Activated CD4-positive, alpha-beta T cell treated with anti-CD3 and anti-CD28 coated beads for 36 hours (primary cell): ENCODE results near the gene OBI1. TPM values are rescaled to one million over a fixed set of nuclear protein-coding genes. Genes with fewer than 3 reads are reported as not detected.
"Not testable (repeated sequence)": the region's sequence is repeated elsewhere in the genome, so short reads cannot be mapped to it uniquely, and the experiment has no call there.

Experiments
- ATAC-seq: fragments of 200-7000 bp; cut with Tn5 transposase; one replicate; pipeline ENCODE4 v1.10.0; 2021; ENCODE audit warnings: mild to moderate bottlenecking, moderate library complexity
- CTCF ChIA-PET: fragments of 350-600 bp; sonication (Branson Sonifier 250); formaldehyde crosslinking; loops from one replicate; lab custom pipeline; 2021; ENCODE audit warnings: antibody characterized with exemption; lab: Charles Lee
- POLR2A ChIA-PET: fragments of 350-600 bp; sonication (Branson Sonifier 250); formaldehyde crosslinking; loops from one replicate; lab custom pipeline; 2021; ENCODE audit warnings: antibody characterized with exemption, inconsistent platforms; lab: Charles Lee
- DNase-seq: peaks from one replicate; pipeline ENCODE4 v3.0.0-alpha.2; 2020
- H3K27ac Mint-ChIP-seq: one replicate; pipeline ENCODE4 v1.8.0; 2021; ENCODE audit warnings: mixed read lengths
- H3K27me3 Mint-ChIP-seq: one replicate; pipeline ENCODE4 v1.8.0; 2021; ENCODE audit warnings: mixed read lengths
- H3K36me3 Mint-ChIP-seq: one replicate; pipeline ENCODE4 v1.8.0; 2021; ENCODE audit warnings: low read depth, mixed read lengths
- H3K4me1 Mint-ChIP-seq: one replicate; pipeline ENCODE4 v1.8.0; 2021; ENCODE audit warnings: mixed read lengths
- H3K4me3 Mint-ChIP-seq: one replicate; pipeline ENCODE4 v1.8.0; 2021; ENCODE audit warnings: mild to moderate bottlenecking, moderate library complexity, mixed read lengths
- H3K9me3 Mint-ChIP-seq: one replicate; pipeline ENCODE4 v1.8.0; 2021; ENCODE audit warnings: low read depth, mixed read lengths
- intact Hi-C, 2 experiments: fragments of 100-400 bp; cut with DNase I in 1 of 2; cut with micrococcal nuclease in 1 of 2; formaldehyde crosslinking; loops; one replicate each; pipeline versions ENCODE4 v1.14.2 to v1.15.1; 2022 to 2024; cut with DNase I, micrococcal nuclease
- total RNA-seq, 2 experiments: library from RNA; stranded (reverse); gene quantifications; one replicate each; pipeline ENCODE4 v1.2.3, GENCODE V29; 2021

OBI1 gene
- total RNA-seq, 2 experiments from 2014 or later = 20.5 to 20.6 TPM

DNA sequence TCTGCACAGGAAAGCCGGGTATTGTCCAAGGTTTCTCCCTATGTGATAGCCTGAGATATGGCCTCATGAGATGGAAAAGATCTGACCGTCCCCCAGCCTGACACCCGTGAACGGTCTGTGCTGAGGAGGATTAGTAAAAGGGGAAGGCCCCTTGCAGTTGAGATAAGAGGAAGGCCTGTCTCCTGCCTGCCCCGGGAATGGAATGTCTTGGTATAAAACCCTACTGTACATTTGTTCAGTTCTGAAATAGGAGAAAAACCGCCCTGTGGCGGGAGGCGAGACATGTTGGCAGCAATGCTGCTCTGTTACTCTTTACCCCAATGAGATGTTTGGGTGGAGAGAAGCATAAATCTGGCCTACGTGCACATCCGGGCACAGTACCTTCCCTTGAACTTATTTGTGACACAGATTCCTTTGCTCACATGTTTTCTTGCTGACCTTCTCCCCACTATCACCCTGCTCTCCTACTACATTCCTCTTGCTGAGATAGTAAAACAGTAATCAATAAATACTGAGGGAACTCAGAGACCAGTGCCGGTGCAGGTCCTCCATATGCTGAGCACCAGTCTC is 11.8 kb downstream of the OBI1 start:
- H3K36me3 Mint-ChIP-seq = peaks cover 13% of the 10 kb centered on the region
- H3K9me3 Mint-ChIP-seq, intact Hi-C loops, CTCF ChIA-PET, H3K4me1 Mint-ChIP-seq, H3K4me3 Mint-ChIP-seq, H3K27ac Mint-ChIP-seq, ATAC-seq, POLR2A ChIA-PET, H3K27me3 Mint-ChIP-seq, DNase-seq: not testable (repeated sequence)

GRCh38 chr13:78638216-78638615 is 20.7 kb downstream of the OBI1 start:
- ChIA-PET CTCF (no interaction called here), POLR2A (no interaction called here)
- Mint-ChIP-seq H3K27me3 (no peaks in the 10 kb centered on the region), H3K36me3 (peaks cover 74% of the 10 kb centered on the region), H3K4me3 (no peak overlapping the region), H3K27ac (no peak overlapping the region), H3K4me1 (peaks cover 9% of the 10 kb centered on the region), H3K9me3 (no peaks in the 10 kb centered on the region)
- DNase-seq (no peak), ATAC-seq (no peak)
- intact Hi-C loops = no loop called here

DNA sequence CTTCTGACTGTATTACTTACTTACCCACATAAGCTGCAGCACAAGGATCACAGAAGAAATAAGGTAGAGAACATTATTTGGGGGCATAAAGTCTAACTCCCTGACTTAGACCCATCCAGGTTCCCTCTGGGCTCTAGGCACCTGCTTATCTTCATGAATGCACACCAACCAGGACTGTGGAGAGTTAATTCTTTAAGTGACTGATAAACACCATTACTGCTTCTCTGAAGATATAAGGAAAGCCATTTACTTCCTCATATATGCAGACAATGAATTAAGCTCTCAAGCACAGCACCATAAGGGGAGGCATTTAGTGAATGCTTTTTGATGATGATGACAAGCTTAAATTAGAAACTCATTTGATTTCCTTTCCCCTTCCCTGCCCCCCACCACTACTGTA is 22.5 kb downstream of the OBI1 start:
- ATAC-seq = no peak
- no peak for DNase-seq
- no peaks in the 10 kb centered on the region for H3K9me3 Mint-ChIP-seq
- CTCF ChIA-PET = interaction anchor here (1.6 kb wide), 1 partner anchor 9 kb away, joined by 4 read pairs; no protein-coding TSS in a partner anchor
- H3K36me3 Mint-ChIP-seq = peaks cover 79% of the 10 kb centered on the region
- H3K4me1 Mint-ChIP-seq = peaks cover 7% of the 10 kb centered on the region
- no peak overlapping the region for H3K27ac Mint-ChIP-seq
- intact Hi-C loops = no loop called here
- H3K4me3 Mint-ChIP-seq = no peak overlapping the region
- H3K27me3 Mint-ChIP-seq = no peaks in the 10 kb centered on the region
- POLR2A ChIA-PET = no interaction called here

- Mint-ChIP-seq H3K9me3 (no peaks in the 10 kb centered on the region), H3K27ac (no peak overlapping the region), H3K27me3 (no peaks in the 10 kb centered on the region), H3K4me1 (no peaks in the 10 kb centered on the region), H3K36me3 (peaks cover 81% of the 10 kb centered on the region), H3K4me3 (no peak overlapping the region)
- ATAC-seq (no peak), DNase-seq (no peak)
- intact Hi-C loops = no loop called here
- POLR2A ChIA-PET = no interaction called here
- CTCF ChIA-PET = interaction anchor here (1.2 to 1.4 kb wide), 3 partner anchors 10 to 29 kb away, joined by 4 to 5 read pairs (median 4); no protein-coding TSS in a partner anchor
Measured at GRCh38 chr13:78632996-78633395, 26.0 kb downstream of the OBI1 start.

GRCh38 chr13:78631077-78631476 is 27.9 kb downstream of the OBI1 start:
- POLR2A ChIA-PET = no interaction called here
- no peaks in the 10 kb centered on the region for H3K27me3 Mint-ChIP-seq
- peaks cover 76% of the 10 kb centered on the region for H3K36me3 Mint-ChIP-seq
- ATAC-seq = no peak
- H3K4me1 Mint-ChIP-seq = no peaks in the 10 kb centered on the region
- no peak overlapping the region for H3K27ac Mint-ChIP-seq
- no peak overlapping the region for H3K4me3 Mint-ChIP-seq
- CTCF ChIA-PET = interaction anchor here (0.6 to 1.7 kb wide), 2 partner anchors 10 to 14 kb away, joined by 4 read pairs; no protein-coding TSS in a partner anchor
- DNase-seq = no peak
- no peaks in the 10 kb centered on the region for H3K9me3 Mint-ChIP-seq
- intact Hi-C loops = no loop called here

DNA sequence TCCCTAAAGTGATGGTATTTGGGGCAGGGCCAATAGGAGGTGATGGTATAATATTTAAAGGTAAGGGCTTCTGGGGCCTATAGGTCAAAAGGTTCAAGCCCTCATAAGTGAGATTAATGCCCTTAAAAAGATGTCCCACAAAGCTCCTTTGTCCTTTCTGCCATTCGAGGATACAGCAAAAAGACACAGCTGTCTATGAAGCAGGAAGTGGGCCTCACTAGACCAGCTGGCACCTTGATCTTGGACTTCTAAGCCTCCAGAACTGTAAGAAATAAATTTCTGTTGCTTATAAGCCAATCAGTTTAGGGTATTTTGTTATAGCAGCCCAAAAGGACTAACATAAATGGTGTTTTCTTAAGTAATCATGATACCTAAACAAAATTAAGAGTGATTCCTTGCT is 28.4 kb downstream of the OBI1 start:
- ATAC-seq (no peak), DNase-seq (no peak)
- Mint-ChIP-seq H3K9me3 (no peaks in the 10 kb centered on the region), H3K4me3 (no peak overlapping the region), H3K27ac (no peak overlapping the region), H3K36me3 (peaks cover 78% of the 10 kb centered on the region), H3K4me1 (no peaks in the 10 kb centered on the region), H3K27me3 (no peaks in the 10 kb centered on the region)
- ChIA-PET POLR2A (no interaction called here), CTCF (no interaction called here)
- intact Hi-C loops = no loop called here

DNA sequence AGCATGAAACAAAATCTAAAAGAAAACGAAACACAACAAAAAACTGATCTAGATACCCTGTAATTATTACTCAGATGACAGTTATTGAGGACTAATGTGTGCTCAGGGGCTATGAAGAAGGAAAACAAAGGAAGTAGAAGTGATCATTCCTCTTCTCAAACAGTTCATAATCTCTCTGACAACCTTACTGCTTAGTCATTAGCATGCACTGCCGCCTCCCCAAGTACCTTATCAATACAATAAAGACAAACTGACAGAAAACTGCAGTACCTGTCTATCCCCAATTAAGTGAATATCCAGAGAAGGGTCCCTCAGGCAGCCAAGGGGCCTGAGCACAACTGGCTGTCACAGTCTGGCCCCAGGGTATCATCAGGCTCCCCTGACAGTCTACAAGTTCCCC is 33.6 kb downstream of the OBI1 start:
- no peak for ATAC-seq
- ChIA-PET POLR2A (no interaction called here), CTCF (no interaction called here)
- Mint-ChIP-seq H3K9me3 (no peaks in the 10 kb centered on the region), H3K4me1 (no peaks in the 10 kb centered on the region), H3K4me3 (no peak overlapping the region), H3K27me3 (no peaks in the 10 kb centered on the region), H3K27ac (no peak overlapping the region), H3K36me3 (peaks cover 65% of the 10 kb centered on the region)
- DNase-seq = no peak
- intact Hi-C loops = no loop called here

GRCh38 chr13:78623132-78623531 is 35.8 kb downstream of the OBI1 start:
- ChIA-PET POLR2A (no interaction called here), CTCF (interaction anchor here (1.4 kb wide), 1 partner anchor 10 kb away, joined by 4 read pairs; no protein-coding TSS in a partner anchor)
- no peaks in the 10 kb centered on the region for H3K4me1 Mint-ChIP-seq
- H3K4me3 Mint-ChIP-seq = no peak overlapping the region
- intact Hi-C loops = no loop called here
- H3K9me3 Mint-ChIP-seq = no peaks in the 10 kb centered on the region
- no peak for DNase-seq
- H3K27me3 Mint-ChIP-seq = no peaks in the 10 kb centered on the region
- no peak overlapping the region for H3K27ac Mint-ChIP-seq
- ATAC-seq = no peak
- H3K36me3 Mint-ChIP-seq = peaks cover 54% of the 10 kb centered on the region

- ATAC-seq (no peak), DNase-seq (no peak)
- intact Hi-C loops = no loop called here
- Mint-ChIP-seq H3K36me3 (peaks cover 60% of the 10 kb centered on the region), H3K27me3 (no peaks in the 10 kb centered on the region), H3K4me1 (no peaks in the 10 kb centered on the region), H3K27ac (no peak overlapping the region), H3K4me3 (no peak overlapping the region), H3K9me3 (no peaks in the 10 kb centered on the region)
- ChIA-PET POLR2A (no interaction called here), CTCF (interaction anchor here (0.5 to 1.6 kb wide), 5 partner anchors 8 to 958 kb away, joined by 3 to 4 read pairs (median 3); no protein-coding TSS in a partner anchor)
Measured at GRCh38 chr13:78620936-78621470, 38.0 kb downstream of the OBI1 start.

DNA sequence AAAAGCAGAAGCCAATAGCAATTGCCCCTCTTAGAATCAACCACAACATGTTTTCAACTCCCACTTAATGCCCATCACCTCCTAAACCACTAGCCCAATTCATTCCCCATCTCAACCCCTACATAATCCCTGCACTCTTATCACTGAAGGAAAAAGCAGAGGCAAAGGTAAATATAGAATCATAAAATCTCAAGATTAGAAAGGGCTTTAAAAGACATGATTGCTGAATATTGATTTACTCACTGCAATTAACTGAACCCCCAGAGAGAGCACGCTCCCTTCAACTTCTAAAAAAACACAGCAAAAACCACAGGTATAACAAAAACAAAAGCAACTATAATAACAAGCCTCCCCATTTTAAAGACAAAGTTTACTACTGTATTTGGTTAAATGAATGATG is 40.5 kb downstream of the OBI1 start:
- DNase-seq = no peak
- intact Hi-C loops = no loop called here
- H3K4me1 Mint-ChIP-seq = no peaks in the 10 kb centered on the region
- H3K27ac Mint-ChIP-seq = no peak overlapping the region
- no peak overlapping the region for H3K4me3 Mint-ChIP-seq
- POLR2A ChIA-PET = no interaction called here
- no peaks in the 10 kb centered on the region for H3K27me3 Mint-ChIP-seq
- peaks cover 66% of the 10 kb centered on the region for H3K36me3 Mint-ChIP-seq
- H3K9me3 Mint-ChIP-seq = peaks cover 1% of the 10 kb centered on the region
- ATAC-seq = no peak
- CTCF ChIA-PET = no interaction called here

DNA sequence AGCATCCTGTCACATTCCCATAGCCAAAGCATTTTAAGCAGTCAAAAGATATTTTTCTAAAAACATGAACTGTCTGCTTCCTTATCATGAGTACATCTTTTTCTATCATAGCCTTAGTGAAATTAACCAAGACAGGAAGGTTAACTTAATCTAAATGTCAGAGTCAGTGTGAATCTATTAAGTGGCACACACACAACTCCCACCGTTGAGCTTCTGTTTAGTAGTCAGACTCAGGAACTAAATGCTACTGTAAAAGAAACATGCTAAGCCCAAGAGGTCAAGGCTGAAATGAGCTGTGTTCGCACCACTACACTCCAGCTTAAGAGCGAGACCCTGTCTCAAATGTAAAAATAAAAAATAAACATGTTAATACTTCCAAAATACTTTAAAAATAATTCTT is 47.9 kb downstream of the OBI1 start:
- Mint-ChIP-seq H3K9me3 (peaks cover 1% of the 10 kb centered on the region), H3K4me1 (peaks cover 26% of the 10 kb centered on the region), H3K27me3 (peaks cover 51% of the 10 kb centered on the region), H3K36me3 (peaks cover 22% of the 10 kb centered on the region), H3K27ac (no peak overlapping the region), H3K4me3 (no peak overlapping the region)
- ATAC-seq = no peak
- POLR2A ChIA-PET = interaction anchor here (0.6 kb wide), 1 partner anchor 404 kb away, joined by 3 read pairs; no protein-coding TSS in a partner anchor
- no peak for DNase-seq
- CTCF ChIA-PET = interaction anchor here (1.5 kb wide), 1 partner anchor 10 kb away, joined by 3 read pairs; no protein-coding TSS in a partner anchor
- intact Hi-C loops = loop anchor here in 1 of 2 experiments (2.0 kb wide), 1 partner anchor 14 kb away; no protein-coding TSS in a partner anchor

GRCh38 chr13:78610381-78610883 is 48.5 kb downstream of the OBI1 start:
- peaks cover 56% of the 10 kb centered on the region for H3K27me3 Mint-ChIP-seq
- CTCF ChIA-PET = interaction anchor here (1.5 kb wide), 1 partner anchor 10 kb away, joined by 3 read pairs; no protein-coding TSS in a partner anchor
- POLR2A ChIA-PET = no interaction called here
- no peak overlapping the region for H3K27ac Mint-ChIP-seq
- DNase-seq (no peak), ATAC-seq (no peak)
- H3K4me3 Mint-ChIP-seq = no peak overlapping the region
- peaks cover 1% of the 10 kb centered on the region for H3K9me3 Mint-ChIP-seq
- H3K36me3 Mint-ChIP-seq = peaks cover 16% of the 10 kb centered on the region
- intact Hi-C loops = loop anchor here in 1 of 2 experiments (2.0 kb wide), 1 partner anchor 14 kb away; no protein-coding TSS in a partner anchor
- H3K4me1 Mint-ChIP-seq = peaks cover 26% of the 10 kb centered on the region
